ENCODE data around the gene TRABD.

TRABD gene

DNA sequence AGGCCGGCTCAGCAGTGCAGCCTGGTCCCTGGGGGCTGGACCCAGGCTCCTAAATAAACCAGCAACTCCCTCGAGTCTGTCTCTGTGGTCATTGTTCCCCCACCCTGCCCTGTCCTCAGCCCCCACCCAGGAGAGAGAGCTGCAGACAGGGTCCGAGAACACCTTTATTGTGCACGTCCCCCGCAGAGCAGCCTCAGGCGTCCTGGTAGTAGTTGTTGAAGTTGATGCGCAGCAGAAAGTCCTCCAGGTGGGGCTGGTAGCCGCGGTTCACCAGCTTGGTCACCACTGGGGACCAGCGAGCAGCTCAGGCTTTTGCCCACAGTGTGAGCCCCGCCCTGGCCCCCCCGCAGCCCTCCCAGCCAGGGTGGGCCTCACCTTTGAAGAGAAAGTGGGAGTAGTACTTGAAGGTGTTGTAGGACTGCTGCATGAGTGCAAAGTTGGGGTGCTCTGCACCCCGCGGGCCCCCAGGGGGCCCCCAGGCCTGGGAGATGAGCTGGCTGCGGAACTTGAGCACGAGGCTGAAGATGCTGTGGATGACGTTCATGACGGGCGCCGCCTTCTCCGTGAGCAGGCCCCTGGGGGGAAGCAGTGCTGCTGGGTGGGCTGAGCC, 31.9 kb downstream of the TRABD start:
- H3K27ac ChIP-seq: no peak overlapping the region
- peaks cover 6 to 71% (median 59%) of the 10 kb centered on the region in 10 experiments; a peak in 18 of 20 replicates for H3K4me1 ChIP-seq
- peaks cover 89 to 100% (median 99%) of the 10 kb centered on the region in 11 experiments for H4K20me1 ChIP-seq
- H3K9me3 ChIP-seq (replicated peaks in 1 of 11): no peaks in the 10 kb centered on the region
- 0 out of 22 replicates have a peak, but pooled peaks cover 0 to 5% (median 0%) of the 10 kb centered on the region in 11 experiments for H3K27me3 ChIP-seq
- no peak for TF ChIP-seq Cebpa-rat (IDR thresholded peaks at IDR 0.05)
- H3K36me3 ChIP-seq: peaks cover 89 to 99% (median 92%) of the 10 kb centered on the region in 11 experiments
- peak overlapping the region in 9 of 11 experiments; percentile 3 to 77 (median 57); a peak in 17 of 22 replicates for H3K4me2 ChIP-seq
- peak overlapping the region in 2 of 11 experiments; percentile 31 to 33; a peak in 1 of 22 replicates for H3K9ac ChIP-seq
- no peak overlapping the region for H3K4me3 ChIP-seq

DNA sequence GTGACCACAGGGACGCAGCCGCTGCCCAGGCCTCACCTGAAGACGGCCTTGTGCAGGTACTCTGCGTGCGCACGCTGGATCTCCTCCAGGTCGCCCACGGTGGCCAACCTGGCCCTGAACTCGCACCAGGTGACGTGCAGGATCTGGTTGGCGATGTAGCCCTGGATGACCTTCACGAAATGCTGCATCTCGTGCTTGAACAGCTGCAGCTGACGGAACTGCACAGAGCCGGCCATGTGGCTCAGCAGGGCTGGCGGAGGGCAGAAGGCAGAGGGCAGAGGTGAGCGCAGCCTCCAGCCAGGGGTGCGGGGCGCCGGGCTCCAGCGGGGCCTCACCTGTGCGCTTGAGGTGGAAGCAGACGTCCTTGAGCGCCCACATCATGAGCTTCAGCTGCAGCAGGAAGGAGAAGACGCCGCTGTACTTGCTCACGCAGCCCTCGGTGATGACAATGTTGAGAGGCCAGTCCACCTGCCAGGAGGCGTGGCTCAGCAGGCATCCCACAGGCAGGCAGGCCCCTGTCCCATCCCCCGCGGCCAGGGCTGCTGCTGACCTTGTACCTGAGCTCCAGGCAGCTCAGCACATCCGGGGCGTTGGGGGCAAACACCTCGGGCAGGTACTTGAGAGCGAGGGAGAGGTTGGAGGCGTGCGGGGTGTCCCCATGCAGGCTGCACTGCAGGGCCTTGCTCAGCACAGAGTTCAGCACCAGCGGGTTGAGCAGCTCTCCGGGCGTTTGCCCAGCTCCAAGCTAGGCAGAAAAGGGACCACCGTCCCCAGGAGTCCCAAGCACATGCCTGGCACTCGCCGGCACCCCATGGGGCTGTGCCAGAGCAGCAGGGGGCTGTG, 32.7 kb downstream of the TRABD start:
- Histone ChIP-seq H3K27ac (no peak overlapping the region), H3K4me3 (no peak overlapping the region), H3K9me3 (replicated peaks in 1 of 11) (no peaks in the 10 kb centered on the region), H3K36me3 (peaks cover 89 to 99% (median 92%) of the 10 kb centered on the region in 11 experiments), H3K4me1 (peaks cover 6 to 78% (median 63%) of the 10 kb centered on the region in 10 experiments; a peak in 18 of 20 replicates), H3K9ac (no peak overlapping the region), H4K20me1 (peaks cover 82 to 100% (median 99%) of the 10 kb centered on the region in 11 experiments), H3K4me2 (peak overlapping the region in 9 of 11 experiments; percentile 3 to 77 (median 57); a peak in 17 of 22 replicates), H3K27me3 (0 out of 22 replicates have a peak, but pooled peaks cover 0 to 5% (median 0%) of the 10 kb centered on the region in 11 experiments)
- TF ChIP-seq Cebpa-rat (IDR thresholded peaks at IDR 0.05): no peak

DNA sequence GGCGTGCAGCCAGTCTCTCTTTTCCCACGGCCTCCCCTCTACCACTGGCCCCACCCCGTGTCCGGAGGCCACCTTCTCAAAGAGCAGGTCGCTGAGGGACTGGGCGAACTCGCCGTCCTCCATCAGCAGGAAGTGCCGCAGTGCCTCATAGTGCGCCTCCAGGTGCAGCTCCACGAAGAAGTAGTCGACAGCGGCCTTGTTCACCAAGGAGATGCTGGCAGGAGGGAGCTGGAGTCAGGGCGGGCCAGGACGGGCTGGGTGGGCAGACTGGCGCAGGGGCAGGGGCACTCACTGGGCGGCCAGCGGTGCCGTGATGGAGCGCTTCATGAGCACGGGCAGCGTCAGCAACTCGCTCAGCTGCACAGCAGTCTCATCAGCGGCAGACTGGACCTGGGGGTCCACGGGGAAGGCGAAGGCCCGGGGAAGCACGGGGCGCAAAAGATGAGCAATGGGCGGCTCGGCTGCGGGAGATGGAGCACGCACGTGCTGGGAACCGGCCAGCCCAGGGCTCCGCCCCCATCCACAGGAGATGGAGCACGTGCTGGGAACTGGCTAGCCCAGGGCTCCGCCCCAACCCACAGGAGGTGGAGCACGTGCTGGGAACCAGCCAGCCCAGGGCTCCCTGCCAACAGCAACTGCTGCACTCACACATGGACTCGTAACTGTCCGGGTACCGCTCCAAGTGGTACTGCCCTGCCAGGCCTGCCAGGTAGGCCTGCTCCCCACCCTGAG, 33.4 kb downstream of the TRABD start:
- H4K20me1 ChIP-seq: peaks cover 74 to 99% (median 96%) of the 10 kb centered on the region in 11 experiments
- peak overlapping the region in 2 of 11 experiments; percentile 14 to 29; a peak in 1 of 22 replicates for H3K9ac ChIP-seq
- peaks cover 6 to 78% (median 63%) of the 10 kb centered on the region in 10 experiments; a peak in 18 of 20 replicates for H3K4me1 ChIP-seq
- peaks cover 87 to 99% (median 92%) of the 10 kb centered on the region in 11 experiments for H3K36me3 ChIP-seq
- H3K4me2 ChIP-seq: peak overlapping the region; percentile 12 to 77 (median 54); a peak in 20 of 22 replicates
- 0 out of 22 replicates have a peak, but pooled peaks cover 0 to 5% (median 0%) of the 10 kb centered on the region in 11 experiments for H3K27me3 ChIP-seq
- H3K9me3 ChIP-seq (replicated peaks in 1 of 11): no peaks in the 10 kb centered on the region
- no peak overlapping the region for H3K27ac ChIP-seq
- H3K4me3 ChIP-seq: no peak overlapping the region
- no peak for TF ChIP-seq Cebpa-rat (IDR thresholded peaks at IDR 0.05)

- peaks cover 83 to 97% (median 89%) of the 10 kb centered on the region in 11 experiments for H3K36me3 ChIP-seq
- peaks cover 65 to 95% (median 93%) of the 10 kb centered on the region in 11 experiments for H4K20me1 ChIP-seq
- H3K27ac ChIP-seq: no peak overlapping the region
Observed at GRCh38 chr22:50219800-50220602, 34.3 kb downstream of the TRABD start.

GRCh38 chr22:50220603-50221409, 35.1 kb downstream of the TRABD start:
- peaks cover 6 to 83% (median 65%) of the 10 kb centered on the region in 10 experiments; a peak in 18 of 20 replicates for H3K4me1 ChIP-seq
- H3K4me3 ChIP-seq: no peak overlapping the region
- 0 out of 22 replicates have a peak, but pooled peaks cover 0 to 5% (median 0%) of the 10 kb centered on the region in 11 experiments for H3K27me3 ChIP-seq
- H3K4me2 ChIP-seq: peak overlapping the region in 8 of 11 experiments; percentile 39 to 84 (median 70); a peak in 15 of 22 replicates
- no peak overlapping the region for H3K27ac ChIP-seq
- H4K20me1 ChIP-seq: peaks cover 58 to 95% (median 89%) of the 10 kb centered on the region in 11 experiments
- no peaks in the 10 kb centered on the region for H3K9me3 ChIP-seq (replicated peaks in 1 of 11)
- TF ChIP-seq Cebpa-rat (IDR thresholded peaks at IDR 0.05): no peak
- 0 out of 22 replicates have a peak overlapping the region, but pooled peaks of 1 of the 11 experiments have one; percentile 15 for H3K9ac ChIP-seq
- peaks cover 84 to 98% (median 91%) of the 10 kb centered on the region in 11 experiments for H3K36me3 ChIP-seq

More at GRCh38 chr22:50219800-50220602, 34.3 kb downstream of the TRABD start:
- Histone ChIP-seq H3K27me3 (0 out of 22 replicates have a peak, but pooled peaks cover 0 to 5% (median 0%) of the 10 kb centered on the region in 11 experiments), H3K4me1 (peaks cover 6 to 78% (median 63%) of the 10 kb centered on the region in 10 experiments; a peak in 18 of 20 replicates), H3K4me3 (no peak overlapping the region), H3K9me3 (replicated peaks in 1 of 11) (no peaks in the 10 kb centered on the region), H3K9ac (peak overlapping the region in 3 of 11 experiments; percentile 14 to 29 (median 18); a peak in 3 of 22 replicates), H3K4me2 (peak overlapping the region; percentile 12 to 77 (median 54); a peak in 20 of 22 replicates)
- TF ChIP-seq Cebpa-rat (IDR thresholded peaks at IDR 0.05): no peak

- H3K4me3 ChIP-seq: peak overlapping the region in 1 of 10 experiments; percentile 5; a peak in 1 of 20 replicates
- H3K36me3 ChIP-seq: peaks cover 79 to 94% (median 86%) of the 10 kb centered on the region in 11 experiments
Observed at GRCh38 chr22:50221410-50222300, 35.9 kb downstream of the TRABD start.

More at GRCh38 chr22:50221410-50222300, 35.9 kb downstream of the TRABD start:
- no peak overlapping the region for H3K27ac ChIP-seq
- TF ChIP-seq Cebpa-rat (IDR thresholded peaks at IDR 0.05): no peak
- peaks cover 0 to 6% (median 0%) of the 10 kb centered on the region in 11 experiments; a peak in 2 of 22 replicates for H3K27me3 ChIP-seq
- H4K20me1 ChIP-seq: peaks cover 51 to 95% (median 87%) of the 10 kb centered on the region in 11 experiments
- peaks cover 7 to 82% (median 69%) of the 10 kb centered on the region in 10 experiments; a peak in 19 of 20 replicates for H3K4me1 ChIP-seq
- H3K9ac ChIP-seq: peak overlapping the region in 2 of 11 experiments; percentile 7 to 15; a peak in 2 of 22 replicates
- peak overlapping the region in 9 of 11 experiments; percentile 29 to 84 (median 63); a peak in 17 of 22 replicates for H3K4me2 ChIP-seq
- H3K9me3 ChIP-seq (replicated peaks in 1 of 11): no peaks in the 10 kb centered on the region

All from BLaER1 treated with 17β-estradiol and CSF1 and Interleukin-3, amounts not matched to agents 10 nM and 100 nM (cell line).